HG02970 (cell line): ENCODE data around the gene NFXL1.
A peak's percentile ranks its signal among the peaks of the same experiment; 100 is the strongest.

Experiments
- ATAC-seq: cut with Tn5 transposase; IDR thresholded peaks from one replicate; pipeline ENCODE4 v1.9.1; 2021; ENCODE audit warnings: mild to moderate bottlenecking, moderate library complexity, moderate number of reproducible peaks; ENCODE audit not compliant: unreplicated experiment, low FRiP score

Gene NFXL1

GRCh38 chr4:47899639-47900038 lies 14.7 kb downstream of the NFXL1 start:
- ATAC-seq = no peak

- ATAC-seq = no peak
These were observed 22.5 kb downstream of the NFXL1 start for GRCh38 chr4:47891928-47892327.

- ATAC-seq = no peak
These were observed 32.2 kb downstream of the NFXL1 start for GRCh38 chr4:47882228-47882627.

DNA sequence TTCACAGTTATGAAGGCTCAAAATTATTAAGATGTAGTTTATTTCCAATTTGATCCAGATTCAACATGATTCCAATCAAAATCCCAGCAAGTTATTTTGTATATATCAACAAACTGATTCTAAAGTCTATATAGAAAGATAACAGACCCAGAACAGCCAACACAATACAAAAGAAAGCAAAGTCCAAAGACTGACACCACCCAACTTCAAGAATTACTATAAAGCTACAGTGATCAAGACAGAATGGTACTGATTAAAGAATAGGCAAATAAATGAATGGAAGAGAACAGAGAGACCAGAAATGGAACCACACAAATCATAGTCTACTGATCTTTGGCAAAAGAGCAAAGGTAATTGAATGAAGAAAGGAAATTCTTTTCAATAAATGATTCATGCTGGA lies 34.9 kb downstream of the NFXL1 start:
- ATAC-seq = no peak

- no peak for ATAC-seq
These were observed 37.4 kb downstream of the NFXL1 start for GRCh38 chr4:47876784-47877546.

DNA sequence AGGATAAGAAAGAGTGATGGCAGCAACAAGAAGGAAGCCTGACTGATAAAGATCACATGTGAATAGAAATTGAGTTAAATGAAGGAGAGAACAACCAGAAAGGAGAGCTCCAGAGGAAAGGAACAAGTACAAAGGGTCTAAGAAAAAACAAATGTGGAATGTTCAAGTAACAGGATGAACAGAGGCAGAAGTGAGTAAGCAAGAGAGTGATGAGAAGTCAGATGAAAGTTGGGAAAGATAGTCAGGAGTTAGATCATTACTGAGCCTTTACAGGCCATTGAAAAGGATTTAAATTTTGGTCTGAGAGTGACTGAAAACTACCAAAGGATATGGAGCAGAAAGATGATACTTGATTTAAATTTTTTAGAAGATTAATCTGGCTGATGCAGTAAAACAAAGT lies 38.1 kb downstream of the NFXL1 start:
- ATAC-seq = no peak

GRCh38 chr4:47873877-47874541 lies 40.4 kb downstream of the NFXL1 start:
- no peak for ATAC-seq

DNA sequence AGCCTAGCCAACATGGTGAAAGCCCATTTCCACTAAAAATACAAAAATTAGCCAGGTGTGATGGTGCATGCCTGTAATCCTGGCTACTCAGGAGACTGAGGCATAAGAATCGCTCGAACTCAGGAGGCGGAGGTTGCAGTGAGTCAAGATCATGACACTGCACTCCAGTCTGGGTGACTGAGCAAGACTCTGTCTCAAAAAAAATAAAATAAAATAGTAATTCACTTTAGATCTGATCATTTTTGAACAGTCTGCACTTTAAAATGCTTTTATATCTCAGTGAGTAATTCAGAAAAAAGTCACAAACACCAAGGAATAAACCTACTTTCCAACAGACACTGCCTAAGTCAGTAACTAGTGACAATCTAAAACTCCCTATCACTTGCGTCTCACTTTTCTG lies 50.9 kb downstream of the NFXL1 start:
- ATAC-seq = no peak

GRCh38 chr4:47862297-47862696 lies 52.1 kb downstream of the NFXL1 start:
- ATAC-seq = no peak

DNA sequence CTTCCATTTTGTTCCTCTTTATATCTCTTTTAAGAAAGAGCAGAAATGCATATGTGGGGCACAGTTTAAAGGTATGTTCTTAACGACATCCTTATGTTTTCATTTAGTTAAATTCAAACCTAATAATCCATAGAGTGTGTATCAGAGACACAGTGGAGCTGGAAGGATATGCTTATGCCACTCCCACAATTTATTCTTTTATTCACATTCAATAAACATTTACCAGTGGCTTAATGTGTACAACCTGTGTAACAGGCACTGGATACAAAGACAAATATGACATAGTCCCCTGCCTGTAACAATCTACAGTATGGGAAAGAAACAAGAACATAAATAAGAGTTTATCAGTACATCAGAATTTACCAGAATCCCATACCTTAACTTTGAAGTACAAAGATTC lies 54.1 kb downstream of the NFXL1 start:
- ATAC-seq = no peak

GRCh38 chr4:47858006-47858405 lies 56.4 kb downstream of the NFXL1 start:
- ATAC-seq = no peak

DNA sequence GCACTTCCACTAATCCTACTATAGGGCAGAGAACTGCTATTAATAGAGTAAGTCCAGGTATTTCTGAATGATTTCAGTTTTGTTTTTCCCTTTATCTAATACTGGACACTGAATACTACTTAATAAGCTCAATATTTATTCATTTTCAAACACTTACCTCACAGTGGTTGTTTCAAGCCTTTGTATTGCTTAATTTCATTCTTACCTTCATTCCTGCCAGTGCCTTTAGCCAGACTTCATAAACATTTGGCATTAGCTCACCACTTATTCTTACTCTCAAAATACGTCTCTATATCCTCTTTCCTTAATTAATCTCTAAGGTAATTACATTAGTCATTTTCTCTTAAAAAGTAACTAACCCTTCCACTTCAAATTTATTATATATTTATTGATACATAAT lies 57.7 kb downstream of the NFXL1 start:
- ATAC-seq = no peak

- no peak for ATAC-seq
These were observed 59.0 kb downstream of the NFXL1 start for GRCh38 chr4:47855350-47855749.

DNA sequence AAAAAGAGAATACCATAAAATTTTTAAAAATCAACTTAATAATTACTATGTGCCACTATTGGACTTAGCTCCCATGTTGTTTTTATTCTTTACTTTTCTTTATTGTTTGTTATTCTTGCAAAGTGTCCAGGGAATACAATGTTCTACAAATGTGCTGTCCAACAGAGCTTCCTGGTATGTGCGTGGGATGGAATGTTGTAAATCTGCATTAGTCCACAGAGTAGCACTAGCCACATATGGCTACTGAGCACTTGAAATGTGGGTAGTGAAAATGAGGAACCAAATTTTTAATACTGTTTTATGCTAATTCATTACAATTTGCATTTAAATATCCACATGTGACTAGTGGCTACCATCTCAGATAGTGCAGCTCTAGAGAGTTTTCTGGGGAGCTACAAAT lies 62.2 kb downstream of the NFXL1 start:
- no peak for ATAC-seq

DNA sequence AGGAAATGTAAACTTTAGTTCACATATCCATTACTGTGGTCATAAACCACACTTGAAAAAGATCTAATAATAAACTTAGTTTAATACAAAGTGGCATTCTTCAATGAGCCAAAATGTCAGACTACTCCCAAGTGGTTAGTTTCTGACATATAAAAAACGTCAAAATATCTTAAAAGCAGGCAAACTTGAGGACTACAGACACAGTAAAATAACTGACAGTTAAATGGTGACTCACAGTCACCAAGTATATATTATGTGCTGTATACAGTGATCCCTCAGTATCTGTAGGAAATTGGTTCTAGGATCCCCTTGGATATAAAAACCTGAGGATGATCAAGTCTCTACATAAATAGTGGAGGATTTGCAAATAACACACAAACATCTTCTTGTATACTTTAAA lies 64.9 kb downstream of the NFXL1 start:
- ATAC-seq = no peak

DNA sequence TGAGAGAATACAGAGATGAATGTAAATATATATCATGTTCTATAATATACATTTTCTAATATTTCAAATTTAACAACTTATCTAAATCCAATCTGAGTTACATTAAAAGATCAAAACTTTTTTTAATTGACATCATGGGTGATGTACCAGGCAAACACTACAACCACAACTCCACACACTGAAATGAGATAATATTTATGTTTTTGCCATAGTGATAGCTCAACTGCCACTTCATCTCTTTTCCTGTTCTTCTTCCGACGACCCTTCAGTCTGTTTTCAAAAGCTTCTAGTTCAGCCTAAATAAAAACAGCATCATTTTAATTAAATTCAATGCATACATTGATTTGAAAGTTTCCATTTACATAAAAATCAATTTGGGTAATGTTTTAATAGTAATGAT lies 66.3 kb downstream of the NFXL1 start:
- no peak for ATAC-seq

DNA sequence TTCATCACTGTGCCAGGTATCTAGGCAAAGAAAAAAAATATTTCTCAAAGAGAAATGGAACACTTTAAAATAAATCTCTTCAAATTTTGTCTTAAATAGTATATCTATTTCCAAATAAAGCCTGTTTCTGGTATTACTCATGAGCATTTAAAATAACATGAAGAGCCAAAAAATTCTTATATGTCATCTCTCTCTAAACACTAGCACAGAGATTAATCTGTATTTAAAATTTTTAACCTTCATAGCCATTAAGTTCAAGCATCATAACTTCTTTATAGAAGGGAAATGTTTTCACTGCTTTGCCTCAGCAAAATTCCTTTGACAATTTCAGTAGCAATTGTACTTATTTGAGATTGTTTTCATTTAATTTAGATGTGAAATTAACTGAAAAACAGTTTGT lies 71.4 kb downstream of the NFXL1 start:
- no peak for ATAC-seq

DNA sequence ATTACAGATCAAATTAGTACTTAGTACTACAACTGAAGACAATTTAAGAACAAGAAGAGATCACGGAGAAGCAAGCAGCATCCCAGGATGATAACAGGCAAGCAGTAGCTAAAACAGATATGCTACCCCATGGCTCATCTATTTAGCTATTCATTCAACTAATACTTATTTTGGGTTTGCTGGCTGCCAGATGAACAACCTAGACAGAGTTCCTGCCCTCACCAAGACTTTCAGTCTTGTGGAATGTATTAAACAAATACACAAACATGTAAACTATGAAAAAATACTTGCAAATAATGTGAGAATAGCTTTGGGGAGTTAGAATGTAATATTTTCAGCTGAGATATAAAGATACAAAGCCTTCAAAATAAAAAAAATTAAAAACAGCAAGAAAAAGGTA lies 74.1 kb downstream of the NFXL1 start:
- no peak for ATAC-seq

DNA sequence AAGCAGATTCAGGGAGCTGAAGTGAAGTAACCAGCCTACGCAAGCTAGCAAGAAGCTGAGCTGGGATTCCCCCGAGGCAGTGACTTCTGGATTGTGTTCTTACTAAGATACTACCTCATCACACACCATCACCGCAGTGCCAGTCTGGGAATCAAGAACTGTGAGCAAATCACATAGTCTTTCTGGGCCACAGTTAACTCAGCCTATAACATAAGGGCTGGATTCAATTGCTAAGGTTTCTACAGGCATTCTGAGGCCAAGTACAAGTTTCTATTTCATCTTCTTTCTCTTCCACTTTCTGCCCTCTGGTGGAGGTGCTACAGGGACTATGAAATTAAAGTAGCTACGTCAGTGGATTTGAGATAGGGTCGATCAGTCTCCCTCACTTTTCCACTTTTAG lies 75.1 kb downstream of the NFXL1 start:
- peak; percentile 60 for ATAC-seq

DNA sequence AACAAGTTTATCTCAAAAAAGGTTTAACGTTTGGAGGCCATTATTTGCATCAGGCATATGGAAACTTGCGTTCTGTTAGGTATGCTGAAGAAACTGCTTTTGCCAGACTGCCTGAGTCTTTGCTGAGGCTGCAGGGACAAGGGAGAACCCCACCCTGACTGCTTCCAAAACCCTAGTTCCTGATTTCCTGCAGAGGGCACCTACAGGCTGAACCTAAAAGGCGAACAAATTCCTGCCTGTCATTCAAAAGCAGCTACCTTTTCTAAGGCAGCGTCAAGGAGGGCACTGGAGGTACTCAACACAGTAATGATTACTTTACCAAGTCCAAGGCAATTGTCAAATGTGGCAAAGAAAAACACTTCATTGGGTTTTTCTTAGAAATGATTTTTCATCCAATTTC lies 75.9 kb downstream of the NFXL1 start:
- no peak for ATAC-seq

- ATAC-seq = no peak
These were observed 76.5 kb downstream of the NFXL1 start, which contains the start of gene CORIN for GRCh38 chr4:47837908-47838294. Gene CORIN (minus strand): TSS chr4:47838067. CDS start chr4:47837949, 118 bp downstream.
